ENCODE data around the gene TMEM184B.
"Not testable (repeated sequence)": the region's sequence is repeated elsewhere in the genome, so short reads cannot be mapped to it uniquely, and the experiment has no call there.

The TMEM184B gene

GRCh38 chr22:38203855-38204514, 68.8 kb downstream of the TMEM184B start:
- DNase-seq: no peak

- DNase-seq: peak in 1 of 2 experiments; percentile 63
These were observed 69.6 kb downstream of the TMEM184B start for GRCh38 chr22:38203090-38203810.

DNA sequence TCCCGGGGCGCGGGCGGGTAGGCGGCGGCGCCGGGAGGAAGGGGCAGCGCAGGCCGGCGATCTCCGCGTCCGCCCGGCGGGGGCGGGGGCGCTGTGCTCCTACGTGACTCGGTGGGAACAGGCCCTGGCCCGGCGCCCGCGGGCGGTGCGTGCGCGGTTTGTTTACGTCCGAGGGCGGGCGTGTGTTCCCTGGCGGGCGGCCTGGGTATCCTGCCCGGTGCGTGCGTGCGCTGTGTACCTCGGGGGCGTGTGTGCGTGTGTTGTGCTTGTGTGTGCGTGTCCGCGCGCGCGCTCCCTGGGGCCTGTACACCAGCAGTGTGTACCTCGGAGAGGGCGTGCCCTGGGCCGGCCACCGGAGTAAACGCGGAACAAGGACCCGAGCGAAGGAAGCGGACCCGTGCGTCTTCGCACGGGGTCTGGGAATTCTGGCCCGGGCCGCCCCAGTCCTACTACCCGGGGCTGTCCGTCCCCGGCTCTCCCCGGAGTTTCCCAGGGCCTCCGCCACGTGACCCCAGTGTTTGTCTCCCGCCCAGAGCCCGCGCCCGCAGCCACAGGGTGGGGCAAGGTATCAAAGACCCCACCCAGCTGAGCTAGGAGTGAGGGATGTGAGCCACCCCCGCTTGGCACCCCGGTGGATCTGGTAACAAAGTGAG, 70.2 kb downstream of the TMEM184B start:
- DNase-seq: peak; percentile 27 to 66

DNA sequence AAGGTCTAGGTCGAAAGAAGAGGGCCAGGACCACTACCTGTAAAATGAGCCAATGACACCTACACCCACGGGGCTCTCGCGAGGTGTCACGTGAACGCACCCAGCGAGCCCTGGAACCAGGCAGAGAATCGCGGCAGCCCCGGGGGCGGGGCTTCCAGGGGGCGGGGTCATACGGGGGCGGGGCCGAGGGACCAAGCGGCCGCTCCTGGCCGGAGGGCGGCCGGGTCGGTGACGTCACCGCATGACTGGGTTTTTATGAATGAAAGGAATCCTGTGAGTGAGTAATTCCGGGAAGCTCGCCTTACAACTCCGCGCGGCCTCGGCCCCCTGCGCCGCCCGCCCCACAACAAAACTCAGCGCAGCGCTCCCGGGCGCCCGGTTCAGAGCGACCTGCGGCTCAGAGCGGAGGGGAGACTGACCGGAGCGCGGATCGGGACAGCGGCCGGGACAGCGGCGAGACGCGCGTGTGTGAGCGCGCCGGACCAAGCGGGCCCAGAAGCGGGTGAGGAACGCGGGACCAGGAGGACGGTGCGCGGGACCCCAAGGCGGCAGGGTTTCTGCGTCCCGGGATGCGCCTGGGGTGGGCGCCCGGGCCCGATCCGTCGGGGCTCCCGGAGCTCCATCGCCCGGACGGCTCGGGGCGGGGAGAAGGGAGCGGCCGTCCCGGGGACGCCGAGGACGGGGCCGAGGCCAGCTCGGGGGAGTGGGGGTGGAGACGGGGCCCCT, 70.9 kb downstream of the TMEM184B start, which contains the start of gene MAFF:
TSS of gene MAFF (plus strand) at position 284 of the 726 bp plus-strand sequence. CDS start 11,860 bp downstream, outside the sequence.
- peak; percentile 46 to 87 for DNase-seq

DNA sequence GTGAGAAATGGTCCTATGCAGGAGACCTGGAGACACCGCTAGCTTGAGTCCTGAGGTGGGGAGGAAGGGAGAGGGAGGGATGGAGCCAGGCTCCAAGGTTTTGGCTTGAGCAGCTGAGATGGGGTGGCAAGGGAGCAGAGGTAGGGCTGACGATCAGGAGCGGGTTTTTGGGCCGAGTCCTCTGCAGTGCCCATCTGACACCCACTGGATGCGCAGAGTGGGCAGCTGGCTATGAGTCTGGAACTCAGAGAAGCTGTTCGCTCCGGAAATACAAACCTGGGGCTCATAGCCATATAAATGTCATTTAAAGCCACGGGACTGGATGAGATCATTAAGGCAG, 71.5 kb downstream of the TMEM184B start:
- no peak for DNase-seq

- DNase-seq: no peak
These were observed 72.8 kb downstream of the TMEM184B start for GRCh38 chr22:38199826-38200559.

- DNase-seq: no peak
These were observed 75.9 kb downstream of the TMEM184B start for GRCh38 chr22:38196791-38197419.

DNA sequence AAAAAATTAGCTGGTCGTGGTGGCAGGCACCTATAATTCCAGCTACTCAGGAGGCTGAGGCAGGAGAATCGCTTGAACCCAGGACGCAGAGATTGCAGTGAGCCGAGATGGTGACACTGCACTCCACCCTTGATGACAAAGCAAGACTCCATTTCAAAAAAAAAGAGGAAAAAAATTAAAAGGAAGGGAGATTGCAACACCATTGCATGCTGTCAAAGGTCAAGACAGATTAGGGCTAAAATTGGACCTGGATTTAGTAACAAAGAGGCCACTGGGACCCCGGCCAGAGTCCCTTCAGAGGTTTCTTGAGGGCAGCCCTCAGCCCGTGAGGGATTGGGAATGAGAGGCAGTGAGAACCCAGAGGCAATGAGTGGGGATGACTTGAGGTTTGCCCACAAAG, 79.2 kb downstream of the TMEM184B start:
- no peak for DNase-seq

- no peak for DNase-seq
These were observed 80.3 kb downstream of the TMEM184B start for GRCh38 chr22:38192475-38192863.

- DNase-seq: no peak
These were observed 80.9 kb downstream of the TMEM184B start for GRCh38 chr22:38191731-38192474.

DNA sequence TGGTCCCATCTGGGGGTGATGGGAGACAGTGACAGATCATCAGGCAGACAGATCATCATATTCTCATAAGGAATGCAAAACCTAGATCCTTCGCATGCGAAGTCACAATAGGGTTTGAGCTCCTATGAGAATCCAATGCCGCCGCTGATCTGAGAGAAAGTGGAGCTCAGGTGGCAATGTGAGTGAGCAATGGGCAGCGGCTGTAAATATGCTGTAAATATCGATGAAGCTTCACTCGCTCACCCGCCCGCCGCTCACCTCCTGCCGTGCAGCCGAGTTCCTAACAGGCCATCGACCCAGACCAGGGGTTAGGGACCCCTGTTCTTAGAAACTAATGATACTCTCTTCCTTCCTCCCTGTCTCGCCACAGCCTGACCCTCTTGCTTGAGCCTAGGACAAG, 81.8 kb downstream of the TMEM184B start:
- no peak for DNase-seq

DNA sequence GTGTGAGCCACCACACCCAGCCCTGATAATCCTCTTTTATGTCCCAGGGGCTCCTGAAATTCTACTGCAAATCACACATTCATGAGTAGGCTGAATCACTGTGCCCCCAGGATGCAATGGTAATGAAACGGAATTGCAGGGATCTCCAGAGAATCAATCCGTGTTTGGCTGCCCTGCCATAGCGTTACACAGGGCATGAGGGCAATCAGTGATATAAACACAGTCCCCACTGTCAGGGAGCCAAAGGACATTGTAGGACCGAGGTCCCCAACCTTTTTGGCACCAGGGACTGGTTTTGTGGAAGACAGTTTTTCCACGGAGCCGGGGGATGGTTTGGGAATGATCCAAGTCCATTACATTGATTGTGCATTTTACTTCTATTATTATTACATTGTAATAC, 82.2 kb downstream of the TMEM184B start:
- DNase-seq: no peak

- DNase-seq: no peak
These were observed 83.7 kb downstream of the TMEM184B start for GRCh38 chr22:38189104-38189503.

GRCh38 chr22:38187413-38188212, 85.2 kb downstream of the TMEM184B start:
- DNase-seq: no peak

- DNase-seq: no peak
These were observed 86.4 kb downstream of the TMEM184B start for GRCh38 chr22:38186429-38186828.

GRCh38 chr22:38184788-38185187, 88.0 kb downstream of the TMEM184B start:
- no peak for DNase-seq

DNA sequence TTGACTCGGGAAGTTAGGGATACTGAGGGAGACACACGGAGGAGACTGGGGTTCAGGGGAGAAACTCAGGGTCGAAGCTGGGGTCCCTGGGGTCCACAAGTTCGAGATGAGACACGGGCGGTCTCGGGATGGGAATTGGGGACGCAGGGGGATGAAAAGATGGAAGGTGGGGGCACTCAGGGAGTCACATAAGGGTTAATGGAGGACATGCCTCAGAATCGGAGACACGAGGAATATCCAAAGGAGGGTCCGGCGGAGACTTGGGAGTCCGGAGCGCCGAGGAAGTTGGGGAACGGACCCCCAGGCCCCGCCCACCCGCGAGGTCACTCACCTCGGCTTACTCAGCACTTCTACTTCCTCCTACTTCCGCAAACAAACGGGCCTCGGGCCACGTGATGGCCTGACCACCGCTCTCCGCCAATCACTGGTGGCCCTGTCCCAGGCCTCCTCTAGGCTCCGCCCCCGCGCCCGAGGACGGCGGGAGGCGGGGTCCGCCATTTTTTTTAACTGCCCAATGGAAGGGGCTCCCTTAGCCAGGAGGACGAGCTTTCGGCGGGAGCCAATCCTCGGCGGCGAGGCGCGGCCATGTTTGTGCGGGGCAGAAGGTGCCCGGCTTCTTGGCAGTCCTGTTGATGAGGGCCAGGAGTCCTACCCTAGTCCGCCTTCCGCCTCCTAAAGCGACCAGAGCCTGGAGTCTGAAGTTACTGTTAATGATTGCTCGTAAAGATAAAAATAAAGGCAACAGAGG, 91.2 kb downstream of the TMEM184B start, which contains the start of gene PLA2G6:
TSS of gene PLA2G6 (minus strand) at position 378 of the 748 bp plus-strand sequence. CDS start 12,404 bp downstream, outside the sequence.
- DNase-seq: peak; percentile 92 to 97

DNA sequence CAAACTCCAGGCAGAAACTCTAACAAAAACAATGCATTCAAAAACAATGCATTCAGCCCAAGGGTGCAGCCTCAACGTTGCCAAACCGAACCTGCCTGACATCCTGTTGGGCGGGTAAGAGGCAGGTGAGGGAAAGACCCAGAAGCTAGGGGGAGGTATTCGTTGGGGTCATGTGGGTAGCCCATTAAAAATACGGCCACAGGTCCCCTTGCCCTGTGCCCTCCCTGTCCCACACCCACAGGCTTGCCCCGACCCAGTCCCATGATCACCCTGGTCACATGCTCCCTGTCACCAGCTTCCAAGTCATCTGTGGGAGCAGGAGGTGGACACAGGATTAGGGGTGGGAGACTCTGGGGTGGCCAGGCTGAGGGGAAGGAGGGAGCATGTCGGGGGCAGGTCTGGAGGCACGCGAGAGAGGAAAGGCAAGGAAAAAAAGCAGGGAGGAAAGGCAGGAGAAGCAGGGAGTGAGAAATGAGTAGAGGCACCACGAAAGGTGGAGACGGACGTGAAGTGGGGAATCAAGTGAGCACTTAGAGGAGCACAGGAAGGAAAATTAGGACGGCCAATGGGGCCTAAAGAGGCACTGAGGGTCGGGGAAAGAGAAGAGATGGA, 91.9 kb downstream of the TMEM184B start:
- DNase-seq: peak in 1 of 2 experiments; percentile 19

DNA sequence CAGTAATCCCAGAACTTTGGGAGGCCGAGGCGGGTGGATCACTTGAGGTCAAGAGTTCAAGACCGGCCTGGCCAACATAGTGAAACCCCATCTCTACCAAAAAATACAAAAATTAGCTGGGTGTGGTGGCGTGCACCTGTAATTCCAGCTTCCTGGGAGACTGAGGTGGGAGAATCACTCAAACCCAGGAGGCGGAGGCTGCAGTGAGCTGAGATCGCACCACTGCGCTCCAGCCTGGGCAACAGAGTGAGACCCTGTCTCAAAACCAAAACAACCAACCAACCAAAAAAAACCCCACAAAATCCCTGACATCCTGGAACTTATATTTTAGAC, 94.2 kb downstream of the TMEM184B start:
- not testable (repeated sequence) for DNase-seq
